H1 (cell line): ENCODE data around the gene C5. TPM values are rescaled to one million over a fixed set of nuclear protein-coding genes. Genes with fewer than 3 reads are reported as not detected.

Source experiments
- CTCF ChIA-PET: fragments of 300-600 bp; sonication (Branson Sonifier 250); formaldehyde crosslinking; loops from one replicate; lab custom pipeline; 2021; ENCODE audit not compliant: partially characterized antibody; lab: Charles Lee
- POLR2A ChIA-PET: fragments of 300-600 bp; sonication (Branson Sonifier 250); formaldehyde crosslinking; loops from one replicate; lab custom pipeline; 2021; ENCODE audit warnings: inconsistent platforms; ENCODE audit not compliant: partially characterized antibody; lab: Charles Lee
- DNase-seq, 2 experiments: peaks; one replicate each; pipeline versions ENCODE4 v3.0.0 to v3.0.0-alpha.2; 2010 to 2022; ENCODE audit warnings: low spot score in 2 of 2, low read depth in 1 of 2, mixed read lengths in 1 of 2
- FAIRE-seq: peaks from 2 replicates; lab custom pipeline; 2011; peaks lifted over from hg19 to GRCh38; lab: Jason Lieb, UNC
- H2AFZ ChIP-seq: 2 replicates; pipeline ENCODE4 v1.8.1; 2012; ENCODE audit warnings: low read length, inconsistent platforms
- H2AK5ac ChIP-seq: 2 replicates; pipeline ENCODE4 v1.6.1; 2013; ENCODE audit warnings: low read depth, low read length
- H2BK120ac ChIP-seq: replicated peaks from 2 replicates; pipeline ENCODE3; 2013; ENCODE audit warnings: low read depth, low read length, inconsistent platforms
- H2BK12ac ChIP-seq: 2 replicates; pipeline ENCODE4 v1.6.1; 2013; ENCODE audit warnings: low read depth, low read length
- H2BK15ac ChIP-seq: 2 replicates; pipeline ENCODE4 v1.6.1; 2013; ENCODE audit warnings: low read length
- H2BK20ac ChIP-seq: 2 replicates; pipeline ENCODE4 v1.6.1; 2013; ENCODE audit warnings: low read length
- H2BK5ac ChIP-seq: 2 replicates; pipeline ENCODE4 v1.6.1; 2013; ENCODE audit warnings: low read depth, low read length
- H3K14ac ChIP-seq: 2 replicates; pipeline ENCODE4 v1.6.1; 2013; ENCODE audit warnings: inconsistent platforms; ENCODE audit not compliant: insufficient read length
- H3K18ac ChIP-seq: 2 replicates; pipeline ENCODE4 v1.6.1; 2013; ENCODE audit warnings: low read length; ENCODE audit errors: extremely low read depth
- H3K23ac ChIP-seq: 2 replicates; pipeline ENCODE4 v1.6.1; 2013; ENCODE audit warnings: inconsistent platforms; ENCODE audit not compliant: insufficient read length
- H3K23me2 ChIP-seq: 2 replicates; pipeline ENCODE4 v1.6.1; 2013; ENCODE audit warnings: low read depth, low read length
- H3K27ac ChIP-seq: 2 replicates; pipeline ENCODE4 v1.6.1; 2011; ENCODE audit warnings: low read depth, low read length, inconsistent platforms
- H3K27me3 ChIP-seq, 4 experiments: replicated peaks in 1 of 4; 1 replicate in 1 of 4; 2 replicates in 3 of 4; pipeline versions ENCODE4 v1.6.1 to v1.8.1; 2011 to 2013; ENCODE audit warnings: low read length in 3 of 4, mild to moderate bottlenecking in 3 of 4, inconsistent platforms in 2 of 4, mixed read lengths in 2 of 4, moderate library complexity in 1 of 4; ENCODE audit not compliant: control insufficient read depth in 3 of 4, insufficient read depth in 3 of 4; ENCODE audit errors: extremely low read depth in 1 of 4
- H3K36me3 ChIP-seq, 4 experiments: 2 replicates each; pipeline versions ENCODE4 v1.6.1 to v1.8.1; 2011 to 2013; ENCODE audit warnings: mild to moderate bottlenecking in 4 of 4, low read length in 3 of 4, moderate library complexity in 2 of 4, control low read depth in 1 of 4, inconsistent platforms in 1 of 4; ENCODE audit not compliant: insufficient read depth in 4 of 4, control insufficient read depth in 2 of 4
- H3K4ac ChIP-seq: replicated peaks from 2 replicates; pipeline ENCODE3; 2013; ENCODE audit warnings: low read length, low read depth, mixed read lengths, inconsistent platforms; ENCODE audit not compliant: insufficient read length
- H3K4me1 ChIP-seq, 4 experiments: replicated peaks in 1 of 4; 1 replicate in 1 of 4; 2 replicates in 3 of 4; pipeline versions ENCODE4 v1.6.1 to v1.8.1; 2011 to 2013; ENCODE audit warnings: low read length in 3 of 4, inconsistent platforms in 2 of 4, mixed read lengths in 1 of 4; ENCODE audit not compliant: insufficient read depth in 4 of 4, control insufficient read depth in 3 of 4
- H3K4me2 ChIP-seq, 2 experiments: 2 replicates each; pipeline versions ENCODE4 v1.6.1 to v1.8.1; 2011 to 2013; ENCODE audit warnings: low read depth in 2 of 2, low read length in 2 of 2, control low read depth in 1 of 2, inconsistent platforms in 1 of 2, mild to moderate bottlenecking in 1 of 2; ENCODE audit not compliant: insufficient read depth in 1 of 2
- H3K4me3 ChIP-seq, 4 experiments: fragments of 200-600, 300-600 bp in 1 of 4; sonication (generic), shearing (Covaris generic), sonication (Bioruptor Twin) in 1 of 4; 2 replicates each; pipeline versions ENCODE4 v1.5.1 to v1.8.1; 2011 to 2016; ENCODE audit warnings: low read length in 4 of 4, low read depth in 3 of 4, control low read depth in 2 of 4, inconsistent platforms in 2 of 4, mild to moderate bottlenecking in 2 of 4, mixed read lengths in 1 of 4, moderate library complexity in 1 of 4; ENCODE audit not compliant: insufficient read depth in 2 of 4; ENCODE audit errors: extremely low read depth in 1 of 4
- H3K56ac ChIP-seq: replicated peaks from 2 replicates; pipeline ENCODE3; 2013; ENCODE audit warnings: low read depth, mild to moderate bottlenecking, mixed read lengths, low read length, inconsistent platforms; ENCODE audit not compliant: insufficient read length
- H3K79me1 ChIP-seq: 2 replicates; pipeline ENCODE4 v1.6.1; 2013; ENCODE audit warnings: low read depth, low read length, control low read depth
- H3K79me2 ChIP-seq, 2 experiments: 2 replicates each; pipeline versions ENCODE4 v1.6.1 to v1.8.1; 2012 to 2013; ENCODE audit warnings: low read length in 2 of 2, mild to moderate bottlenecking in 2 of 2, inconsistent platforms in 1 of 2; ENCODE audit not compliant: insufficient read depth in 2 of 2, control insufficient read depth in 1 of 2
- H3K9ac ChIP-seq, 4 experiments: replicated peaks in 1 of 4; 1 replicate in 1 of 4; 2 replicates in 3 of 4; pipeline versions ENCODE4 v1.6.1 to v1.8.1; 2011 to 2013; ENCODE audit warnings: low read depth in 3 of 4, low read length in 3 of 4, control low read depth in 2 of 4, mild to moderate bottlenecking in 2 of 4, moderate library complexity in 2 of 4, inconsistent platforms in 1 of 4; ENCODE audit errors: extremely low read depth in 1 of 4
- H3K9me3 ChIP-seq, 2 experiments: 2 replicates each; pipeline versions ENCODE4 v1.6.1 to v1.8.1; 2012 to 2013; ENCODE audit warnings: mild to moderate bottlenecking in 2 of 2, moderate library complexity in 2 of 2, control low read depth in 1 of 2, inconsistent platforms in 1 of 2, low read depth in 1 of 2, low read length in 1 of 2, mixed read lengths in 1 of 2; ENCODE audit not compliant: insufficient read depth in 2 of 2
- H4K20me1 ChIP-seq, 2 experiments: replicated peaks in 1 of 2; 2 replicates each; pipeline versions ENCODE3 to v1.8.1; 2011 to 2013; ENCODE audit warnings: inconsistent platforms in 2 of 2, low read length in 2 of 2, mild to moderate bottlenecking in 1 of 2; ENCODE audit not compliant: insufficient read depth in 2 of 2, control insufficient read depth in 1 of 2
- H4K5ac ChIP-seq: 2 replicates; pipeline ENCODE4 v1.6.1; 2013; ENCODE audit warnings: low read length, low read depth, mixed read lengths, inconsistent platforms; ENCODE audit not compliant: insufficient read length
- H4K8ac ChIP-seq: 2 replicates; pipeline ENCODE4 v1.8.0; 2013; ENCODE audit warnings: mild to moderate bottlenecking, moderate library complexity, low read length, inconsistent platforms; ENCODE audit not compliant: insufficient read depth; ENCODE audit errors: extremely low read depth
- H4K91ac ChIP-seq: replicated peaks from 2 replicates; pipeline ENCODE3; 2013; ENCODE audit warnings: low read length, mixed read lengths, inconsistent platforms; ENCODE audit not compliant: insufficient read length
- ATF2 ChIP-seq: IDR thresholded peaks from 2 replicates; pipeline ENCODE4 v1.6.1; 2012; ENCODE audit warnings: low read length, inconsistent platforms
- BRCA1 ChIP-seq: IDR thresholded peaks from 2 replicates; pipeline ENCODE4 v1.6.1; 2012; ENCODE audit warnings: low read depth, low read length, improper control_type of control experiment
- CHD2 ChIP-seq: IDR thresholded peaks from 2 replicates; pipeline ENCODE4 v1.6.1; 2012; ENCODE audit warnings: low read length, improper control_type of control experiment
- CREB1 ChIP-seq: IDR thresholded peaks from 2 replicates; pipeline ENCODE4 v1.6.1; 2012; ENCODE audit warnings: inconsistent platforms
- RFX5 ChIP-seq: IDR thresholded peaks from 2 replicates; pipeline ENCODE4 v1.6.1; 2011; ENCODE audit warnings: low read depth, low read length, improper control_type of control experiment, borderline replicate concordance
- SRF ChIP-seq: IDR thresholded peaks from 2 replicates; pipeline ENCODE4 v1.6.1; 2011; ENCODE audit warnings: mild to moderate bottlenecking, low read depth, low read length, moderate library complexity
- WGBS, 2 experiments: shearing (Covaris generic) in 1 of 2; methylation state at CpG; one replicate each; pipeline versions ENCODE4 v1.1.6 to v1.1.7; 2013 to 2015; ENCODE audit warnings: low lambda C conversion rate in 2 of 2, mixed read lengths in 2 of 2, inconsistent platforms in 1 of 2, low coverage in 1 of 2, missing lambda C conversion rate in 1 of 2; ENCODE audit not compliant: insufficient replicate concordance in 2 of 2, insufficient coverage in 1 of 2, insufficient read length in 1 of 2; ENCODE audit errors: extremely low coverage in 1 of 2, missing lambda C conversion rate in 1 of 2; 5-methylcytosine and 5-hydroxymethylcytosine counted together
- polyA plus RNA-seq, 7 experiments: library from polyadenylated mRNA; depleted of rRNA in 3 of 7; stranded (reverse) in 5 of 7; unstranded in 2 of 7; fragments of >200 nt in 5 of 7; fragments of 200-250 nt in 2 of 7; gene quantifications; 1 replicate in 5 of 7; 2 replicates in 1 of 7; 4 replicates in 1 of 7; pipeline versions ENCODE4 v1.2.1 to v1.2.3, GENCODE V29; 2011 to 2013; ENCODE audit warnings: missing spikeins in 2 of 7, mixed read lengths in 2 of 7
- total RNA-seq: library from RNA; stranded (reverse); fragmentation: NEBNext Ultra II Directional; extraction: Animal tissue kit (Norgen Biotek cat#: 25700); gene quantifications from 2 replicates; pipeline ENCODE4 v1.2.1, GENCODE V29; 2021

C5 gene
- total and polyA plus RNA-seq, 2 of the 8 experiments (the other 6 are each of a cell fraction or from before 2014, with no cell fraction given): 0.24 to 0.35 TPM

- Histone ChIP-seq H3K4ac (no peak overlapping the region), H3K79me2 (no peaks in the 10 kb centered on the region), H3K23me2 (no peaks in the 10 kb centered on the region), H2BK12ac (no peak overlapping the region), H4K20me1 (no peaks in the 10 kb centered on the region), H2AFZ (no peak overlapping the region), H4K5ac (no peak overlapping the region), H4K91ac (no peak overlapping the region), H3K79me1 (no peaks in the 10 kb centered on the region), H3K9ac (no peak overlapping the region), H2BK120ac (no peak overlapping the region), H3K14ac (no peak overlapping the region), H3K4me1 (peaks cover 0 to 4% (median 0%) of the 10 kb centered on the region in 4 experiments; a peak in 3 of 7 replicates), H3K9me3 (no peaks in the 10 kb centered on the region), H3K4me3 (no peak overlapping the region), H2BK20ac (0 out of 2 replicates have a peak overlapping the region, but pooled peaks have one; percentile 53), H3K4me2 (no peak overlapping the region), H2BK15ac (no peak overlapping the region), H2BK5ac (no peak overlapping the region), H3K27ac (no peak overlapping the region), H3K23ac (no peak overlapping the region), H2AK5ac (no peak overlapping the region), H3K27me3 (no peaks in the 10 kb centered on the region; a peak in 1 of 7 replicates), H3K36me3 (no peaks in the 10 kb centered on the region; a peak in 1 of 8 replicates), H3K56ac (no peak overlapping the region), H3K18ac (peak overlapping the region; percentile 10; the same call in 1 of the 2 replicates), H4K8ac (peak overlapping the region; percentile 81; the same call in 1 of the 2 replicates)
- no peak for FAIRE-seq
- no peak for DNase-seq
- POLR2A ChIA-PET: no interaction called here
- WGBS, 2 experiments: 82% methylated on average over 20 of the region's 20 CpGs; no CpG with 5 or more reads in 1 of the 2 experiments
- CTCF ChIA-PET: interaction anchor here (1.0 to 3.0 kb wide), 5 partner anchors 8 to 349 kb away, joined by 3 to 15 read pairs (median 4); partner anchors contain the start of gene GSN
- TF ChIP-seq RFX5 (no peak), ATF2 (no peak), CHD2 (no peak), CREB1 (no peak), BRCA1 (no peak), SRF (no peak)
Measured at GRCh38 chr9:120918931-120919842, 130.9 kb downstream of the C5 start.
